GM20000 (cell line): Measurements from ENCODE around the gene CHST5.
"Not testable (repeated sequence)": the region's sequence is repeated elsewhere in the genome, so short reads cannot be mapped to it uniquely, and the experiment has no call there.

Experiments used
- DNase-seq: peaks from one replicate; pipeline ENCODE4 v3.0.0; 2012; ENCODE audit warnings: low spot score
- TF ChIP-seq, protein P1 (sequence below): IDR thresholded peaks from 2 replicates; pipeline ENCODE4 v1.5.1; 2012; ENCODE audit warnings: mild to moderate bottlenecking, control low read depth; ENCODE audit errors: extremely low read depth, missing control alignments

The CHST5 gene

DNA sequence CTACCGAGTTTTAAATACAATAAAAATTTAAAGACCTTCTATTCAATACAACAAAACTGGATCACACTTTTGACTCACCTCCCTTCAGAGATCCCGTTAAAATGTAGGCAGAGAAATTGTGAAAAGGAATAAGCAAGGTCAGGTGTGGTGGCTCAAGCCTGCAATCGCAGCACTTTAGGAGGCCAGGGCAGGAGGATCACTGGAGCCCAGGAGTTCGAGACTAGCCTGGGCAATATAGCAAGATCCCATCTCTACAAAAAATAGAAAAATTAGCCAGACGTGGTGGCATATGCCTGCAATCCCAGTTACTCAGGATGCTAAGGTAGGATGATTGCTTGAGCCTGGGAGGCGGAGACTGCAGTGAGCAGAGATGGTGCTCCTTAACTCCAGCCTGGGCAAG, 16.7 kb downstream of the CHST5 start:
- TF ChIP-seq, protein P1, sequence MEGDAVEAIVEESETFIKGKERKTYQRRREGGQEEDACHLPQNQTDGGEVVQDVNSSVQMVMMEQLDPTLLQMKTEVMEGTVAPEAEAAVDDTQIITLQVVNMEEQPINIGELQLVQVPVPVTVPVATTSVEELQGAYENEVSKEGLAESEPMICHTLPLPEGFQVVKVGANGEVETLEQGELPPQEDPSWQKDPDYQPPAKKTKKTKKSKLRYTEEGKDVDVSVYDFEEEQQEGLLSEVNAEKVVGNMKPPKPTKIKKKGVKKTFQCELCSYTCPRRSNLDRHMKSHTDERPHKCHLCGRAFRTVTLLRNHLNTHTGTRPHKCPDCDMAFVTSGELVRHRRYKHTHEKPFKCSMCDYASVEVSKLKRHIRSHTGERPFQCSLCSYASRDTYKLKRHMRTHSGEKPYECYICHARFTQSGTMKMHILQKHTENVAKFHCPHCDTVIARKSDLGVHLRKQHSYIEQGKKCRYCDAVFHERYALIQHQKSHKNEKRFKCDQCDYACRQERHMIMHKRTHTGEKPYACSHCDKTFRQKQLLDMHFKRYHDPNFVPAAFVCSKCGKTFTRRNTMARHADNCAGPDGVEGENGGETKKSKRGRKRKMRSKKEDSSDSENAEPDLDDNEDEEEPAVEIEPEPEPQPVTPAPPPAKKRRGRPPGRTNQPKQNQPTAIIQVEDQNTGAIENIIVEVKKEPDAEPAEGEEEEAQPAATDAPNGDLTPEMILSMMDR: no peak
- DNase-seq: no peak

DNA sequence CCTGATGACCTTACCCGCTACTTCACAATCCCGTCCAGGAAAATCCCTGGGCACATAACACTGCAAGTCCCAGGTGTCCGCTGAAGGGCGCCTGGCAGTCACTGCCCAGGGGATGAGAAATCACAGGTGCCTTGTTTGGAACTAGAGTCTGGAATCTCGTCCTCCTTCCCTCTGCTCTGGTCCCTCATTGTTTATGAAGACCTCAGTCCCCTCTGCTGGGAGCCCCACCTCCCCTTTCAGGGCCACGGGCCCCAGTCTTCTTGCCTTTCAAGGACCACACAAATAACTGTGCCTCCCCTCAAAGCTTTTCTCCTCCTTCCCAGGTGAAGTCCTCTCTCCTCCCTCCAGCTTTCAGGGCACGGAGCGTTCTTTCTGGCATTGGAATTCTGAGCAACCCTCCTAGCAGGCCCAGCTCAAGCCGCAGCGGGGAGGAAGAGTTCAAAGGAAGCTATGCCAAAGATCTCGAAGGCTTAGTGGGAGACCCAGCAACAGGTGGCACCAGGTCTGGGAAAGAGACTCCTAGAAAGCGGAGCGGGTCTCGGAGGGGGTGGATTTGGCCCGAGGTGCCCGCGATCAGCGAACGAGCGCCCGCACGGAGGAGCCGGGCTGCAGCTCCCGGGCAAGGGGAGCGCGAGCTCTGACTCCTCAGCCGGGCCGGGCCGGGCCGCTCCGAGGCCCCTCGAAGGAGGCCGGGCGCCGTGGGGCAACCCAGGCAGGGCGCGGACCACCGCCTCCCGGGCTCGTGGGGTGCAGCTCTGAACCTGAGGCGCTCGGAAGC, 19.5 kb downstream of the CHST5 start:
- not testable (repeated sequence) for DNase-seq

- DNase-seq: no peak
- TF ChIP-seq, protein P1: no peak
Measured at GRCh38 chr16:75514296-75514695, 21.6 kb downstream of the CHST5 start.

GRCh38 chr16:75506574-75506973, 29.3 kb downstream of the CHST5 start:
- TF ChIP-seq, protein P1: no peak
- no peak for DNase-seq

GRCh38 chr16:75506107-75506506, 29.8 kb downstream of the CHST5 start:
- TF ChIP-seq, protein P1: no peak
- DNase-seq: no peak

GRCh38 chr16:75503801-75504200, 32.1 kb downstream of the CHST5 start:
- no peak for DNase-seq
- TF ChIP-seq, protein P1: no peak

DNA sequence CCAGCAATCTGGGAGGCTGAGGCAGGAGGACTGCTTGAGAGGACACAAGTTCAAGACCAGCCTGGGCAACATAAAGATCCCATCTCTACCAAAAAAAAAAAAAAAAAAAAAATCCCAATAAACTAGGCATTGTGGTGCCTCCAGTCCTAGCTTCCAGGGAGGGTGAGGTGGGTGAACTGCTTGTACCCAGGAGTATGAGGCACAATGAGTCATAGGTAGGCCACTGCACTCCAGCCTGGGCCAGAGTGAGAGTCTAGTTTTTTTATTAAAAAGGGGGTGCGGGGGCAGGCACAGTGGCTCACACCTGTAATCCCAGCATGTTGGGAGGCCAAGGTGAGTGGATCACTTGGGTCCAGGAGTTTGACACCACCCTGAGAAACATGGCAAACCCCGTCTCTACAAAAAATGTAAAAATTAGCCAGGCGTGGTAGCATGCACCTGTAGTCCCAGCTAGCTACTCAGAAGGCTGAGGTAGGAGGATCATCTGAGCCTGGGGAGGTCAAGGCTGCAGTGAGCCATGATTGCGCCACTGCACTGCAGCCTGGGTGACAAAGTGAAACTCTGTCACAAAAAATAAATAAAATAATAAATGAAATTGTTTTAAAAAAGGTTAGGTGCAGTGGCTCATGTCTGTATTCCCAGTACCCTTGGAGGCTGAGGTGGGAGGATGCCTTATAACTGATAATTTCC, 32.8 kb downstream of the CHST5 start:
- no peak for DNase-seq
- TF ChIP-seq, protein P1: no peak

DNA sequence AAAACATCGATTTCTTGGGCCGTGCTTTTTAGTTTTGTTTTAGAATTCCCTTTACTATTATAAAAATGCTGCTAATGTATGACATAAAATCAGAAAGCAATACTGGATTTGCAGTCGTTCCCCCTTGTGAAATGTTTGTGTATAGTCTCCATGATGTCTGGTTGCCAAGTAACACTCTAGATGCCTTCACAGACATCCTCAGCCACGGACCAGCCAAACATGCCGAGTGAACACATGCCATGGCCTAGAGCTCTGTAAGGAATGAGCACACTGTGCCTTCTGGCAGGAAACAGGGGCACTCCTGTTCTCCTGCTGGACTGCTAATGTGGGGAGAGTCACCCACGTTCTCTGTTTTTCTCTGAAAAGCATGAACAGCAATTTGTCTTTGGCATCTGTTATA, 34.1 kb downstream of the CHST5 start:
- not testable (repeated sequence) for DNase-seq
